ENCODE results near the gene A1BG.

GRCh38 chr19:58400916-58401839 is 47.9 kb upstream of the A1BG start:
- TF ChIP-seq POLR2A (IDR thresholded peaks at IDR 0.05) (peak; percentile 62 to 88 (median 86)), CTCF (IDR thresholded peaks at IDR 0.05) (no peak)
